HG03439 (cell line): ENCODE measurements around the gene ADAMTSL1.

Source experiments
- ATAC-seq: cut with Tn5 transposase; IDR thresholded peaks from one replicate; pipeline ENCODE4 v1.9.1; 2021; ENCODE audit warnings: mild to moderate bottlenecking, moderate library complexity; ENCODE audit not compliant: unreplicated experiment

ADAMTSL1 gene

DNA sequence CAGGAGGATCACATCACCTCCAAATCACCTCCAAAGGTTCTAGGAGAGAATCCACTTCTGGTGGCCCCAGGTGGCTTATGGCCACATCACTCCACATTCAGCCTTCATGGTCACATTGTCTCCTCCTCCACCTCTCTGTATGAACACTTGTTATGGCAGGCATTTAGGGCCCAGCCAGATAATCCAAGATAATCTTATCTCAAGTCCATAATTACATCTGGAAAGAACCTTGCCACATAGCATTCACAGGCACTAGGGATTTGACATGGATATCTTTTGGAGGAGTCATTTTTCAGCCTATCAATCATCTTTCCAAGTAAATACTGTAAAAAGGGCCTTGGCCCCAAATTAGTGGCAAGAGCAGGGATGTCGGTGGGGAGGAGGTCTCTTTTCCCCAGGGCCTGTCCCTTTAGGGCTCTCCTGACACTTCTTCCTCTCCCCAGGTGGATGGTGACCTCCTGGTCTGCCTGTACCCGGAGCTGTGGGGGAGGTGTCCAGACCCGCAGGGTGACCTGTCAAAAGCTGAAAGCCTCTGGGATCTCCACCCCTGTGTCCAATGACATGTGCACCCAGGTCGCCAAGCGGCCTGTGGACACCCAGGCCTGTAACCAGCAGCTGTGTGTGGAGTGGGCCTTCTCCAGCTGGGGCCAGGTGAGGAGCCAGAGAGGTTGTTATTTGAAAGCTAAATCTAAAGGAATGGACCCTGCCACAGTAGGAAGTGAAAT, 418.2 kb downstream of the ADAMTSL1 start:
- ATAC-seq, result no peak

DNA sequence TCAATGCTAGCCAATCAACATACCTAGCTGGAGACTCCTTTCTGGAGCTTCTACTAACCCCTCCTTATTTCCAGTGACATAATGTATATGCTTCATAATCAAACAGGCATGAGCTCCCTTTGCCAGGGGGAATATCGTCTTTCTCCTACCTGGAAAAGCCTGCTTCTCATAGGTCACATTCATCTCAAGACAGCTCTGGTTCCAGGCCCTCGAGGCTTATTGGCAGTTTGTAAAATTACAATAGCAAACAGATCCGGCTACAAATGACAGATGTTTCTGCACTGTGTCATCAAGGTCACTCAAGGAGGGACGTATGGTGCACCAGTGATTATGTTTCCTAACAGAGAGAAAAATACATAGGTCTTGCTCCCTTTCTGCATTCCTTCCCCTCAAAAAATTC, 419.1 kb downstream of the ADAMTSL1 start:
- ATAC-seq, result no peak

DNA sequence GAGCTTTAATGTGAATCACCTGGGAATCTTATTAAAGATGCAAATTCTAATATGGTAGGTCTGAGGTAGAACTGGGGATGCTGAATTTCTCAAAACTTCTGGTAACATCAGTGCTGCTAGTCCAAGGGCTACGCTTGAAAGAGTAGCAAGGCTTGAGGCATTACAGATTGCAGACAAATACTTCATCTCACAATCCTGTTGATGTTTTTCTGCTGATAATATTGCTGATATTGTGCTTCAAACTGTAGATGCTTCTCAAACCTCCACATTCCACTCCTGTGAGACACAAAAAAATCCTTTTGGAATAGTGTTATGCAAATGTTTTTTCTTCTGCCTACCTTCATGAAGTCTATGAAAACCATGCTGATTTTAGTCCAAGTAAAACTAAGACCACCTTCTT, 419.5 kb downstream of the ADAMTSL1 start:
- no peak for ATAC-seq

DNA sequence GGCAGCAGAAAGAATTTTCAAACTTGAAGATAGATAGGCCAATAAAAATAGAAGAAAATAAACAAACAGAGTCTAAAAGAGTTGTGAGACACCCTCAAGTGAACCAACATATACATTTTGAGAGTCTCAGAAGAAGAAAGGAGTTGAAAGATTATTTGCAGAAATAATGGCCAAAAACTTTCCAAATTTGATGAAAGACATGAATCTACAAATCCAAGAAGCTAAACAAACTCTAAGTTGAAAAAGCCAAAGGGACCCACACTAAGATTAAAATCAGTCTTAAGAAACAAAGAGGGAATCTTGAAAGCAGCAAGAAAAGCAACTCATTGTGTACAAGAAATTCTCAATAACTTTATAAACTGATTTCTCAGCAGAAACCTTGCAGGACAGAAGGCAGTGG, 422.1 kb downstream of the ADAMTSL1 start:
- ATAC-seq, result no peak

DNA sequence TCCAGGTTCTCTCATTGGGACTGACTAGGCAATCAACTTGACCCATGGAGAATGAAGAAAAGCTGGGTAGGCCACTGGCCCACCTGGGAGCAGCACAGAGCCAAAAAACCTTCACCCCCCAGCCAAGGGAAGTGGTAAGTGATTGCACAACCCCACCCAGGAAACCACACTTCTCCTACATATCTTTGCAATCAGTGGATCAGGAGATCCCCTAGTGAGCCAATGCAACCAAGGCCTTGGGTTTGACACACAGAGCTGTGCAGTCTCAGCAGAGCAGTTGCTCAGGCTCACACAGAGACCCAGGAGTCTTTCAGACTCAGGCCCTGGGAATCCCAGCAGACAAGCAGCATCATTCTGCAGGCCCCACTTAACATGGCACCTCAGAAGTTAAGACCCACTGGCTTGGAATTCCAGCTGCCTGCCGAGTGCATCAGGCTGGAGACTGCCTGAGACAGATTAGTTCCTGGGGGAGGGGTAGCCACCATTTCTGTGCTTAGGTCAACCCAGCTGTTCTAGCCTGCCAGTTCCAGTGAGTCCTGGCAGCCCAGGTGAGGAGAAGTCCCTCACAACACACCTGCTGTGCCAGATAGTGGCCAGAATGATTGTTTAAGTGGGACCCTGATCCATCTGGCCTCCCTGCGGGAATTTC, 422.7 kb downstream of the ADAMTSL1 start:
- no peak for ATAC-seq

DNA sequence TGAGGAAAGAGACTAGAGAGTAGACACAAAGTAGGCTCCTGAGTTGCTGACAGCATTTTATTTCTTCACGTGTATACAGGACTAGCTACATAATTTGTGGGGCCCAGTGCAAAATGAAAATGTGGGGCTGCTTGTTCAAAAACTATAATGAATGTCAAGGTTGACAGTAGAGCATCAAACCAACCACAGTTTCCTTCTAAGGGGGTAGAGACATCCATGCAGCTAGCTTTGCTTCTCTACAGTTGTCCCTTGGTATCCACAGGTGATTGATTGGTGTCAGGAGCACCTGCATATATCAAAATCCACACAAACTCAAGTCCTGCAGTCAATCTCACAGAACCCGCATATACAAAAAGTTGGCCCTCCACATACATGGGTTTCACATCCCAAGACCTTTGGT, 429.5 kb downstream of the ADAMTSL1 start:
- ATAC-seq, result no peak

DNA sequence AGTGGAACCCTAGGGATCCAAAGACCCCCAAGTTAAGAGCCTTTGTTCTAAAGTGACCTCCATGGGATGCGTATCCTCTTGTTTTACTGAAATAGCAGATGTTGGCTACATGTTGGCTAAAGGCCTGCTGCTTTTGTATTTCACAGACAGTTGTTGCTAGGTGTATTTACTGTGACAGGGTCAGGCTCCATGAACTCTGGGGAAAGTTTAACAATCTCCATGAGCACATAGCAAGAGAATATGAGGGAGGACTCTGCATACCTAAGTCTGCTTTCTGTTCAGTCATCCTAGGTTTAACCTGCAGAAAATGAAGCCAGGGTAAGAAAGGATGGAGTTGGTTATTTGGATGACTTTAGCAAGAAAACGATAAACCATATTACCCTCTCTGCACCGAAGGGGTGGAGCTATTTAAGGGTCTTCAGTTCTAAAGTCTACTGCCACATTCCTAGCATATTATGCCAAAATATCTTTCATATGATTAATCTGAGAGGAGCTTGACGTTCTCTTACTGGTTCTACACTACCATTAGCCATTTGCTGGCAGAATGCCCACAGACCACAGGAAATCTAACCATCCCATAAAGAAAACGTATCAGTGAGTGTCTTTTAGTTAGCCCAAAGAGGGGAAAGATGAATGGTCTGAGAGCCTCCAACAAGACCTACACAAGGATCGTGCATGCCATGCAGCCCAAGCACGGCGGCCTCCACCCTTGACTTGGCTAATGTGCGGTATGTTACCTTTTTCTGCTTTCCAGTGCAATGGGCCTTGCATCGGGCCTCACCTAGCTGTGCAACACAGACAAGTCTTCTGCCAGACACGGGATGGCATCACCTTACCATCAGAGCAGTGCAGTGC, 431.3 kb downstream of the ADAMTSL1 start:
- ATAC-seq, result no peak

DNA sequence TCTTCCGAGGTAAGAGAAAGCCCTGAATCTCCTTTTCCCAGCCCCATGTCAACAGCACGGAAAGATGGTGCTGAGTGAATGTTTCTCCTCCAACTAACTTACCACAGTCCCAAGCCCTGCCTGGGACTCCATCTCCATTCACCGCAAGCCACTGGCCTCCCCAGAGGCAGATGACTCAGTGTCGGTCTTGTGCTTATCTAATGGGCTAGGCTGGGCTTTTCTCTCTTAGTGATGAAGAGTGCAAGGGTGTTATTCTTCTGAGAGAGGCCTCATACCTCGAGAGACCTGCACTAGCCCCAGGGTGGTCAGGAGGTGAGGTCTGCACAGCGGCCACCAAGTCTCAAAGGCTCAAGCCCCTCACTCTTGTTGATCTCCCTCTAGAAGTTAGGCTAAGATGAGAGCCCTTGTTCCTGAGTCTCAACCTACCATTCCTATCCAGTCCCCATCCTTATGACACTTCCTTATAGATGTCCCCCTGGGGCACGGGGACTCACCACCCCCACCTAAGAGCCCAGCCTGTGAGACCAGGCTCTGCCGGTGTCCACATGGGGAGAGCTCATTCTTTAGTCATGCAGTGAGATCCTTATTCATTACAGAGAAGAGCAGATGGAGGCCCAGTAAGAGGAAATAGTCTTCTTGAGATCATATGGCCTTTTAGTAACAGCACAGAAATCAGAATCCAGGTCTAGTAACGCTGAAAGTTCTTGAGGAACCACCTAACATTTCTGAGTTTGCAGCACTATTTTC, 432.1 kb downstream of the ADAMTSL1 start:
- ATAC-seq, result no peak

DNA sequence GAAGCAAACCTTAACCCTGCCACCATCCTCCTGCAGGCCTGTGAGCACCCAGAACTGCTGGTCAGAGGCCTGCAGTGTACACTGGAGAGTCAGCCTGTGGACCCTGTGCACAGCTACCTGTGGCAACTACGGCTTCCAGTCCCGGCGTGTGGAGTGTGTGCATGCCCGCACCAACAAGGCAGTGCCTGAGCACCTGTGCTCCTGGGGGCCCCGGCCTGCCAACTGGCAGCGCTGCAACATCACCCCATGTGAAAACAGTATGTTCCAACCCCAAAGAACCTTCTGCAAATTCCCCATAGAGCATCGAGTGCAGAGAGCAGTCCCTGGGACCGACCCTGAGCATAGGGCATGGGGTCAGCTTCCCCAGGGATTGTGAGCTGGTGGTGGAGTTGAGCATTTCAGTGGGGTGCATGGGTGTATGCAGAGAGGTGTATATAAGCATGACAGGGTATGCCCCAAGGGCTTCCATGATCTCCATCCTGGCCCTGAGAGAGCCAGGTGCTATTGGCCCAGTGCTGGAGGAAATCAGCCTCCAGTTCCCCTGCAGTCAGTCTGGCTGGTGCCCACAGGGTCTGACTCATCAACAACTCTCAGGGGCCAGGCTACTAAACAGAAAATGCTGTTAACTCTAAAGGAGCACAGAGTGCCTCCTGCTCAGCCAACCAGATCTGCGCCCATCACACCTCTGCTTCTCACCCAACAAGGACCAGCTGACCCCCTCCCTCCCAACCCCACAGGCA, 432.9 kb downstream of the ADAMTSL1 start:
- no peak for ATAC-seq

DNA sequence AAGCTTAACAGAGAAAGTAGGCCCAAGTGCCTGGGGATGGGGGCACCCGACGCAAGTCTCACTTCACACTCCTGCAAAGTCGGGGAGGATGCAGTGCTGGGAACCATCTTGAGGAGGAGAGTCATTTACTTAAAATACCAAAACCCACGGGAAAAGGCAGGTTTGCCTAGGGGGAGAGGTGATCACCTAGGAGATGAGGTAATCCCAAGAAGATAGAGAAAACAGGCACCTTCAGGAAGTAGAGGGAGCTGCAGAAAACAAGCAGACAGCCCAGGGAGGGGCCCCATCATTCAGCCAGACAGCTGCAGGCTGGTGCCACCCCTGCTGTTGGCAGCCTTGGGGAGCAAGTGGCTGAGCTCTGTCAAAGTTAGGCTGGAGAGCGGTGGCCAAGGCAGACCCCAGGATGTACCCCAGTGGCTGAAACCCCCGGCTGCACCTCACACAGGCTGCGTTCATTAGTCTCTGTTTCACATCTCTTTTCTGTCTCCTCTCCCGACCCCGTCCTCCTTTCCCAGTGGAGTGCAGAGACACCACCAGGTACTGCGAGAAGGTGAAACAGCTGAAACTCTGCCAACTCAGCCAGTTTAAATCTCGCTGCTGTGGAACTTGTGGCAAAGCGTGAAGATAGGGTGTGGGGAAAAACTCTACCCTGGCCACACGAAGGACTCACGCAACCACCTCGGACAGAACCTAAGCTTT, 434.1 kb downstream of the ADAMTSL1 start:
- ATAC-seq, result no peak

DNA sequence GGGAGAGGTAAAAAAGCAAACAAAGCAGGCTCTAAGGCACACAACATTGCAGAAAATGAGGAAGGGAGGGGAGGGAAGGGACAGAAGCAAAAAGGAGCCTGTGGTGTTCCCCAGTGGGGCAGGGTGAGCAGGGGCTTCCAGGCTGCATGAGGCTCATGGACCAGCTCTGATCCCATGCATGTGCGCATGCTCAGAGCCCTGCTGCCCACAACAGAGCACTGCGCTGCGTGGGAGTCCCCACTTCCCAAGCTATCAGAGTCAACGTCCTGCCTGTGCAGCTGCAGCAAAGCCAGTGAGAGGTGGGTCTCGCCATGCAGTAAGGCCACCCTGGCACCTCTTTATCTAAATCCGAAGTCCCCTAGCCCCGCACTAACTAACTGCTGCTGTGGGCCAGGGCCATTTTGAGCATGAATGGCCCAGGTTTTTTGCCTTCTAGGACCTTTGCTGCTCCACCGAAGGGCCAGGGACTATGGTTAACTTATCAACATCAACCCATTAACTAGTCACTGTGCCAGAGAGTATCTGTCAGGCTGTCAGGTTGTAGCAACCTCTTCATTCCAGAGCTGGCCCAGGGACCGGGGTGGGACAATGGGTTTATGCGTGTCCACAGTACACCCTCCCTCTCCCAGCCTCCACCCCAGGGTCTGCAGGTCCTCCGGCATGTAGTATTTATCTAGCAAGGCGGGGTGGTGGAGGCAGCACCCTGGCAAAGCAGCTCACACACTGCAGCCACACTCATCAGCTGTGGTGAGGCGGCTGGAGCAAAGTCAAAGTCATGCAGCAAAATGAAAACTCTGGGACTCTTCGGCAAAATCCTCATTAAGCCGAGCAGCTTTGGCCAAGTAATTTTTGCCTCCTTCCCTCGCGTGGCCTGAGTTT, 435.4 kb downstream of the ADAMTSL1 start:
- ATAC-seq, result no peak

DNA sequence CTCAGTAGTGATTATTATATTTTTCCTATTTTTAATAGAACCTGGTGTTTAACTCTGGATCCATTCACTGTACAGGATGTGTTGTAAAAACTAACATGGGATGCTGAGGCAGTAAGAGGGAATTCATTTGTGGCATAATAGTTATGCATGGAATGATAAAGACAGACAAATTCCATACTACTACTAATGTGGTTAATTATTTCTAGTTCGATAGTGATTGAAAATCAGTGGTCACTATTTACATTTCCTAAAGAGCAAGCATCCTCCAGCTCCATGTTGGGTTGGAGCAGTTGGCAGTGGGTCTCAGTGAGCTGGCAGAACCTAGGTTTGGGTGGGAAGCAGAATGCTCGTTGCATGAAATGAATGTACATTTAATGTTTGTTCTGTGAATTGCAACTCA, 436.5 kb downstream of the ADAMTSL1 start:
- ATAC-seq, result no peak

DNA sequence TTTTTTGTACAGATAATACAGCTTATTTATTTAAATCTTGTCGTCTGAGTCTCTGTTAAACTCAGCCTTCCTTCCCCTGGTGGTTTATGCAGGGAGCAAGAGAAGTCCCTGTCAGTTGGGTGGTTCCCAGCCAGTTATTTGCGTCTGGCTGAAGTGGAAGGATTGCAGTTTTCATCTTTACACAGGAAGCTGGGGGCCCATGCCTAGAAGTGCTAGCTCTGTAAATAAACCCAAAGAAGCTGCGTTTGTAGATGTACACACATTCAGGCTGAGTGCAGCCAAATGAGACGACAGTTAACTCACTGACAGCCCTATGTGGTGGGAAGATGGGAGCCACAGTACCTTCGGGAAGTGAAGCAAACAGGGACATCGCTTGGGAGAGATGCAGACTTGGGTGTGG, 437.0 kb downstream of the ADAMTSL1 start:
- no peak for ATAC-seq

DNA sequence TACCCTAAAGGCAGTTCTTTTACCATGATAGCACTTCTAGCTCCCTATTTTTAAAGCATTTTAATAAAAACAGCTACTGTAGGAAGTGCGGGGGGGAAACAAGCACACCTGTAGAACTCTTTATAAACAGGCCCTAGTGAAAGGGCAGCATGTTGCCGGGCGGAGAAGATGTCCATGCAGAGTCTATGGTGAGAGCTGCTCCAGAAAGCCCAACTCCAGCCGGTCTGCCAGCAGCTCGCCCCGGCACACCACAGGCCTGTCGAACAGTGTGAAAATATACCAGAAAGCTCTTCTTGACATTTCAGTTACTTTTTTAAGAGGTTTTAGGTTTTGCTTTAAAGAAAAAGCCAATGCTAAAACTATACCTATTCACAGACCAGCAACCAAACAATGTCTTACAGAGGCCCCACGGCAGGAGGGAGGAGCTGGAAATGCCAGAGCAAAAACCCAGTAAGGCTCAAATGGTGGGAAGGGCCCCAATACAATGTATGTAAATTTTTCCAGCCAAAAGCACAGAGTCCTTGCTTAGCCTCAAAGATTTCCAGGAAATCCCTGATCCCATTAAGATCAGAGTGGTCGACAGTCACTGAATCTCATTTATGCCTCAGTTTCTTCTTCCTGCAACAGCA, 437.9 kb downstream of the ADAMTSL1 start:
- ATAC-seq, result no peak

DNA sequence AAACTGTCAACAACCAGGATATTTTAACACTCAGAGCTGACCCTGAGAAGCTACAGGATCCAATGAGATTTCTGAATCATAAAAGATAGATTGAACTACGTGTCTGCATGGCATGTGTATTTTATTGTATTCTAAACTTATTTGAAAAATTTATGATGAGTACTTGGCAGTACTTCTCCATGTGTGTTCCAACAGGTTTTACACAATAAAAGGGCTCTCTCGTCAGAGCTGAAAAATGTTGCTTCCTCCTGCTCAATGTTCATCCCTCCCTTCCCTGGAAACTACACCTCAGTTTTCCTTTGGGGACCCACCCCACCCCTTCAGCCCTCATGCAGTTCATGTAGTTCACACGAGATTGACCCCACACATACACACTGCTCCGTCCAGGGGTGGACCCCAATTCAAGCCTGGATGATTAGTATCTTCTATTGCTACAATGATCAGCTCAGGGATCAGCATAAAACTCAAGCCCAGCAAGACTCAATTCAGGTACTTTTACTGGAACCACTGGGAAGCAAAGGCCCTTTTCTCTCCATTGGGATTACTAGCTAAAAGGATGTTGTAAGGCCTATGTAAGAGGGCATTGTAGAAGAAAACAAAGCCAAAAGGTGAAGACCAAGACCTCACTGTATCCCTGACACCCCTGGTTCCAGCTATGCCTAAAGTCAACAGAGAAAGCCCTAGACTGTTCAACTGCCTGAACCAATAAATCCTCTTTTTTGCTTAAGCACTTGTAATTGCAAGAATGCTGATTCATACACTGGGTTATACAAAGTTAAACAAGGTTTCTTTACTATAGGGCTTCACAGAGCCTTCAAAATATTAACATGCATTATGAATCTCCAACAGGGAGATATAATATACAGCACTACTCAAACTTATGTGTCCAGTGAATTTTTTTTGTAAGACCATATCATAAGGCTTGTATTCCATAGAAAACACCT, 446.5 kb downstream of the ADAMTSL1 start:
- ATAC-seq, result no peak

DNA sequence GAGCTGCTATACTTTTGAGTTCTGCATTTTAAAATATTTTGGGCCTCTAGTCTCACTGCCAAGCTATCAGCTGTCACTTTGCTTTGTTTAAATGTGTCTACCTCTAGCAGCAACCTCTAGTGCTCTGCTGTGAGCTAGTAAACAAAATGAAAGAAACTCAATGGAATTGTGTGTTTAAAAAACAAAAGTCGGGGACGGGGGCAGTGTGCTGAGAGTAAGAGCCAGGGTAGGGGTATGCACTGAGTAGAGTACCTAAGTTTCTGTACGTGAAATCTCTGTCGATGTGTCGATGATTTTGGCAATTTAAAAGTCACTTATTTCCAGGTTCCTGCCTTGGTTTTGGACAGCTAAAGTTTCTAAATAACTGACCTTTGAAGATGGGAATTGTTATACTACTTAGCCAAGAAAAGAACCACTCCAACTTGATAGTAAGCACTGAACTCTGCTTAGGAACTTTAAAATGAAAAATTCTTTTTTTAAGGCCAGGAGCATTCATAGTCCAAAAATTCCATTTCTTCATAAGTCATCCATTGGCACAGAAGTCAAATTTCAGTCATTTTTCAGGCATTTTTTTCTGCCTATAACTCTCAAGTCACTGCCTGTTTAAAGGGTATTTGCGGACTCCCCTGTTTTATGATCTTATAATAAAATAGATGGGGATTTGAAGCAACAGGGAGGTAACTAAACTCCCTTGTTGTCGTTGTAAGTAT, 447.6 kb downstream of the ADAMTSL1 start:
- no peak for ATAC-seq
